CD4-positive, alpha-beta T cell treated with Interleukin-21 for 1 hour (primary cell): ENCODE measurements around the gene APRT.
"Not testable (repeated sequence)": the region's sequence is repeated elsewhere in the genome, so short reads cannot be mapped to it uniquely, and the experiment has no call there.

Source experiments
- DNase-seq: peaks from one replicate; pipeline ENCODE4 v3.0.0-alpha.2; 2020

Gene APRT

DNA sequence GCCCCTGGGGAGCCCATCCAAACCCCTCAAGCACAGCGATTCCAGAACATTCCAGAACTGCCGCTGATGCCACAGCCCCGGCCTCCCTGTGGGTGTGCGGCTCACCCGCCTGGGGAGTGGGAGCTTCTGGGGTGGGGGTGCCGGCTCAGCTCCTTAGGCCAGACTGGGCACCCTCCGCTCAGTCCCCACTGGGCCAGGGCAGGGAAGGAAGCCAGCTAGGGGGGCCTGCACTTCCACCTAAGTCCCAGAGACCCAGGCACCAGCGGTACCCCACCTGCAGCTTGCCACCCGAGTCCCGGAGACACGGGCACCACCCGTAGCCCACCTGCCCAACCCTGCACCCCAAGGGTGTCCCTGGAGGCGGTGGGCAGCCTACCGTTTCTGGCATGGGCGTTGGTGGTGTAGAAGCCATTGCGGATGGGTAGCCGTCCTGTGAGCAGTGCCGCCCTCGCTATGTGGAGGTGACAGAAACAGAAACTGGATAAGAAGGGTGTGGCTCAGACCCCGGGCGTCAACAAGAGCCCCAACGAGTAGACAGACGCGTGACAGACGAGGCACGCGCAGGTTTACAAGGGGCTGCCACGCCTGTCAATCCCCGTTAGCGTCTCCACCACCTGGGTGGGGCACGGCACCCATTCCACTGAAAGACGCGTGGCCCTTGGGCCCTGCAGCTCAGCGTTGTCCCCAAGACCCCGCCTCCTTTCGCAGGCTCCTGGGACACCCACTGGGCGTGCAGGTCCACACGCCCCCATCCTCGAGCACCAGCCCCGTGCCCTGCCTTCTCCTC is 30.0 kb upstream of the APRT start:
- no peak for DNase-seq

DNA sequence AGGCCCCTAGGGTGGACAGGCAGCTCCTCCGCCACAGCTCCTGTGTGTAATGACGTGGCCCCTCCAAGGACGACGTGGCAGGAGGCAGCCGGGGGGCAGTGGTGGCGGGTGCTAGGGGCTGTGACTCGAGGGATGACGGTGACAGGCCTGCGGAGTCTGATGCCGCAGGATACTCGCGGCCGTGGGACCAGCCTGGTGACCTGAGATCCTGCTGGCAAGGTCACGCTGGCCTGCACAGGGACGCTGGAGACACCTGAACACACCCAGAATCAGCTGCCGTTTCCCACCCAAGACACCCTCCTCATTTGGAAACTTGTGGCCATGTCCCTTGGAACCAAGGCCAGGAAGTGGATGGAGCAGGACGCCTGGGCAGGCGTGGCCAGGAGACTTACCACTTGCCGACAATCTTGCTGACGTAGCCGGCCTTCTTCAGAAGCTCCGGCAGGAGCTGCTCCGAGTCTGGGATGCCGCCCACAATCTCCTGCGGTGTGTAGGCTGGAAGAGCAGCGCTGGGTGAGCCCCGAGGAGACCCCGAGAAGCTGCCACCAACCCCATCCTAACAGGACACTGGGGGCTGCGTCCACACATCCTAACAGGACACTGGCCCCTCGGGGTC is 29.0 kb upstream of the APRT start:
- DNase-seq: no peak

DNA sequence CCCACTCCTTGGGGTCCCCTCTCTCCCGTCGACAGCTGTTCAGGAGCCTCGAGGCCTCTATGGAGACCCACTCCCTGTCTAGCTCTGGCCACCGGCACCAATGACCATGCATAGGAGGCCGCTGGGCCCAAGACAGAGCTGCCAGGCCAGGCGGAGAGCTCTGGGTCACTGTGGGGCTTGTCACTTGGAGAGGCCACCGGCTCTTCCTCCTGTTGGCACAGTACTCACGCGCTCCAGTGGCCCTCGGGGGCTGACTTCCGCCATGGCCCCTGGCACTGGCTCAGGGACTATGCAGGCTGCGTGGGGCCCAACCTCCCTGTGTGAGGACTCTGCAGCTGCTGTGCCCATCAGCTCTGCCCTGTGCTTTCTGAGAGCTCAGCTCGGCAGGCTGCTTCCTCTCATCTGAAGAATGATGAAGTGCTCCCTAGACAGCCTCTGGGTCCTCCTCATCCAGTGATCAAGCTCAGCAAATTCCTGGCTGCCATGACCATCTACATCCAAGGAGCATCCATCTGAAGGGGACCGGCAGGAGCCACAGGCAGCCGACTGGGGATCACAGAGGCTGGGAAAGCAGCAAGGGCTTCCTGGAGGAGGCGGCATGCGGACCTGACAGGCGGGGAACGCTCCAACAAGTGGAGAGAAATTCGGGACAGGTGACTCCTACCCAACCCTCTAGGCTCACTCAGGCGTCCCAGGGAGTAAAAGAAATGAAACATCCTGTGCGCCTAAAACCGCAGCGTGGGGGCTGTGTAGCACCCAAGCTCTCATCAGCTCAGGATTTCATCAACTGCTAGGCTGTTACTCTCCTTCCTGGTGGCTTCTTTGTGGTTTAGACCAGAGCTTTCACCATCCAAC is 28.2 kb upstream of the APRT start:
- no peak for DNase-seq

DNA sequence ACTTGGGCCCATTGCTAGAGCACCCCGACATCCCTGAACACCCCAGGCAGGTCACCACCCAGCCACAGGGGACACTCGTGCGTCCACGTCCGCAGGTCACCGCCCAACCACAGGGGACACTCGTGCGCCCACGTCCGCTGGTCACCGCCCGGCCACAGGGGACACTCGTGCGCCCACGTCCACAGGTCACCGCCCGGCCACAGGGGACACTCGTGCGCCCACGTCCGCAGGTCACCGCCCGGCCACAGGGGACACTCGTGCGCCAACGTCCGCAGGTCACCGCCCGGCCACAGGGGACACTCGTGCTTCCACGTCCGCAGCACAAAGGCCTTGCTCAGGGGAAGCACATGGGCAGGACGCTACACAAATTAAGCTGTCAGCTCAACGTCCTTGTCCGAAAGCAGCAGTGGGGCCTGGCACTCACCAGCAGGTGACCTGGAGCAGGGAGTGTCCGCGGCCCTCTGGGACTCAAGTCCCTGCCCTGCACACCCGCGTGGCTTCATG is 27.4 kb upstream of the APRT start:
- no peak for DNase-seq

DNA sequence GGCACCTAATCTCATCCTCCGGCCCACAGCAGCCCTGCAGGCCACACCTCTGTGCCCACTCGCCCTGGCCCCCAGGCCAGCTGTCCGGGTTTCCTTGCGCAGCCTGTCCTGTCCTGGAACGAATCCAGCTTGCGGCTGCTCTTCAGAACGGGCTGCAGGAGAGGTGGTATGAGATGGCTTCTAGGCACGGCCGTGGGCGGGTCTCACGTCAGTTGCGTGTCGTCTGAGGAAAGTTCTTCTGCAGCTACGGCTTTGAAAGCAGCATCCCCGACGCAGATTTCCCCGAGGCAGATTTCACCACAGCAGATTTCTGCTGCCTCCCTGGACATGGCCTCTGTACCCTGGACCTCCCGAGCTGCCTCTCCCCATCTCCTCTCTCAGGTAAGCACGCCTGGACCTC is 26.8 kb upstream of the APRT start:
- DNase-seq: no peak

DNA sequence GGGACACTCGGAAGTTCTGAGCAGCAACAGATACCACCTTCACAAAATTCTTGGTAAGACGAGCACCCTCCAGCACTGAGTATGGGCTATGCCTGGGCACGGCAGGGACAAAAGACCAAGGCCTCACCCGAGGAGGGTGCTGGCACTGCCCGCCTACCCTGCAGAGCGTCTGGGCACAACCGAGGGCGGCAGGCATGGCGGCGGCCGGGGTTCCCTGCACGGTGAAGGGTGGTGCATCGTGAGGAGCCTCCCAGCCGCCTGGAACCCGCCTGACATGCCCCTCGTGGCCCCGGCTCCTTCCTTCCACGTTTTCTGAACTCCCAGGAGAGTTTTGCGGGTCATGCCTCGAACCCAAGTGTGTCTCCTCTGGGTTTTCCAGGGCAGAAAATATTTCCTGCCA is 26.1 kb upstream of the APRT start:
- DNase-seq: no peak

DNA sequence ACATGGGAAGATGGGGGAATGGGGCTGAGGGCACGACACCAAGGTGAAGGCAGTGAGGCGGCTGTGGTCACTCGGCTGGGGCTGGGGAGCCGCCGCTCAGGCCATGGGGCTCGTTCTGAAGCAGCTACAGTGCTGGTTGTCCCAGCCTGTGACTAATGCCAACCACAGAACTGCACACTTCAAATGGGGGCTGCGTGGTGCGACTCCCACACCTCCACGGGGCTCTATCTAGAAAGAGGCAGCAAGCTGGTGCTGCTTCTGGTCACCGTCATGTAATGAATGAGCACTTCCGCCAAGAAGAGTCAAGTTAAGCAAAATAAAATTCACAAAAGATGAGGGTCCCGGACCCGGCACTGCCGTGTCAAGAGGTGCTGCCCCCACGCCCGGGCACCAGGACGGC is 25.1 kb upstream of the APRT start:
- DNase-seq: no peak

DNA sequence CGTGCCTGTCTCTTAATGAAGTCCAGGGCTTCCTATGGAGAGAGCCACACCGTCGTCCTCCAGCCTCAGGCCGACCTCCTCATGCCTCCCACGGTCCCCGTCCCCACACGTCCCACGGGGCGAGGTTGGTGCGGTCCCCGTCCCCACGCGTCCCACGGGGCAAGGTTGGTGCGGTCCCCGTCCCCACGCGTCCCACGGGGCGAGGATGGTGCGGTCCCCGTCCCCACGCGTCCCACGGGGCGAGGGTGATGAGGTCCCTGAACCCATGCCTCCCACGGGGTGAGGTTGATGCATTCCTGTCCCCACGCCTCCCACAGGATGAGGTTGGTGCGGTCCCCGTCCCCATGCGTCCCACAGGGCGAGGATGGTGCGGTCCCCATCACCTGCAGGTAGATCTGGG is 24.1 kb upstream of the APRT start:
- DNase-seq: no peak

DNA sequence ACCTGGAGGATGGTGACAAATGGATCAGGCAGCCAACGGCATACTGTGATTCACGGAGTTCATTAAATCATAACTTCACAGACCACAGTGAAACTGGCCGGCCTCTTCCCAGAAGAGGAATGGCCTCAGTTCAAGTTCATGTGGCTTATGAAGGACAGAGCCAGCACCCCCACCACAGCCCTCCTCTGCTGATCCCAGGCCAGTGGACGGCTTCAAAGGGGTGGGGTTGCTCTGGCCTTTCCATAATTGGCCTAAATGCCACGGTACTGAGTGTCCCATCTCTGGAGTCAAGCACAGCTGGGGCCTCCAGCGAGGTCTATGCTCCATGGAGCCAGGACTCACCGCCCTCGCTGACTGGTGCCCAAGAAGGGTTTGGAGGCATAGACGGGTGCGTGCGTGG is 23.7 kb upstream of the APRT start:
- DNase-seq: no peak

DNA sequence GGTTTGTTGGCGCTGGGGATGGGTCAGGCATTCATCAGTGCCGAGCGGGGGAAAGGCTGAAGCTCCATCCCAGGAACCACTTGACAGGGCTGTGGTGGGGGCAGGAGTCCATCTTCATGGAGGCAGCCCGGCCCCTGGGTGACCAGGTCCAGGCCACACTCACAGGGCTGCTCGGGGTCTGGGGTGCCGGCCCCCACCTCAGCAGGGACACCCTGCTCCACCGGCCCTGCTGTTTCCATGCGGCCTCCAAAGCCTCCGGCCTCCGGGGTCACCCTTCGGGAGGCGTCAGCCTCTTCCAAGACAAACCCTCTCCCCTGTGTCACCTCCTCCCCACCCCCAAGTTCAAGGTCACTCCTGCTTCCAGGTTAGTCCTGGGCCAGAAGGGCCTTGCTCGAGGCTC is 22.9 kb upstream of the APRT start:
- no peak for DNase-seq

DNA sequence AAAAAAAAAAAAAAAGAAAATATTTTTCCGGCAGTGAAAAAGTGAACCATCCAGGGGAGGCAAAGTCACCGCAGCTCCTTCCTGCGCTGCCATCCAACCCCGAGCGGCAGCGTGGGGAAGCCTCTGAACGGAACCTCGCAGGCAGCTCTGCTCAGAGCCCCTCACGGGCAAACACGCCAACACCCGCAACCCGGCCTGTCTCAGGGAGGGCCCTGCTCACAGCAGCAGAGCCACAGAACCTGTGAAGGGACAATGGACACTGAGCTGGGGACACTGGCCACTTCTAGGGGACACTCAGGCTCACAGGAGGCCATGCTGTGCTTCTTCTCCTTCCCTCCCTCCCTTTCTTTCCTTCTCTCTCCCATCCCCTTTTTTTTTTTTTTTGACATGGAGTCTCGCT is 21.4 kb upstream of the APRT start:
- DNase-seq: no peak

DNA sequence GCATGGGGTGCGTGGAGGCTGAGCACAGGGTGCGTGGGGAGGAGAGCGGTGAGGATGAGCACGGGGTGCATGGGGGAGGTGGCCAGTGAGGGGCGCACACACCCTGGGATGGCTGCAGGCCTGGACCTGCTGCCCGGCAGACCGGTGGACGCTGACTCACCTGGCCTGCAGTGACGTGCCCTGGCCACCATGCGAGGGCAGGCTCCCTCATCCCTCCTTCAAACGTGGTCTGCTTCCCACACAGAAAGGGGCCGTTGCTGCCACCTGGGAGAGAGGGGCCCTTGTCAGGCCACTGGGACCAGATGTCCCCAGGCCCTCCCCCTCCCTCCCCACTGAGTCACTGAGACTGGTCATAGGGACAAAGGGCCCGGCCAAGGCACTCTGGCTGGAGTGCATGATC is 20.1 kb upstream of the APRT start:
- no peak for DNase-seq

DNA sequence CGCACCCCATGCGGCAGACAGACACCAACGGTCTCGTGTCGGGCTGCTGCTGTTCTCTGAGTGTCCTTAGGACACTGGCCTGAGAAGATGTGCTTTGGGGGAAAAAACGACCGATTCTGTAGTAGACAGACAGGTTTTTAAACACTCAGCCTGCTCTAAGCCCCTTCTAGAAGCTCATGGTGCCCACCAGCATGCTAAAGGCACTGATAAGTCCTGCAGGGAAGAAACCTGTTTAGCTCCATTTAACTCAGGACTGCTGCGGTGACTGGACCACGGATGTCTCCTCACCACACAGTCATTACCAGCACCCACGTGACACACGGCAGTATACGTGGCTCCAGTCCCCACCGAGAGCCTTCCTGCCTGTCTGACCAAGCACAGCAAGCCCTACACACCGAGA is 19.1 kb upstream of the APRT start:
- DNase-seq: no peak

DNA sequence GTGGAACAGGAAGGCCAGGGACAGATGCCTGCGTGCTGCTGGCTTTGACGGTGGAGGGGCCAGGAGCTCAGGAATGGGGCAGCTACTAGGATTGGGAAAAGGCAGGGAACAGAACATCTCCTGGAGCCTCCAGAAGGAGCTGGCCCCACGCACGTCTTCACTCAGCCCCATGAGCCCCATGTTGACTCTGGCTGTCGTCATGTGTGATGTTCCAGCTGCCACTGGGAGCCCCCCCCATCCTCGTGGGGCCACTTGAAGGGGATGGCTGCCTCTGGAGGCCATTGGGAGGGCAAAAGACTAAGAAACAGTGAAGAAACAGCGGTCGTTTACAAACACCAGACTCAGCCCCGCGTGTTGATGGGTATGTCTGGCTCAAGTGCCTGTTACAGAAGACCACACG is 18.5 kb upstream of the APRT start:
- DNase-seq: no peak

DNA sequence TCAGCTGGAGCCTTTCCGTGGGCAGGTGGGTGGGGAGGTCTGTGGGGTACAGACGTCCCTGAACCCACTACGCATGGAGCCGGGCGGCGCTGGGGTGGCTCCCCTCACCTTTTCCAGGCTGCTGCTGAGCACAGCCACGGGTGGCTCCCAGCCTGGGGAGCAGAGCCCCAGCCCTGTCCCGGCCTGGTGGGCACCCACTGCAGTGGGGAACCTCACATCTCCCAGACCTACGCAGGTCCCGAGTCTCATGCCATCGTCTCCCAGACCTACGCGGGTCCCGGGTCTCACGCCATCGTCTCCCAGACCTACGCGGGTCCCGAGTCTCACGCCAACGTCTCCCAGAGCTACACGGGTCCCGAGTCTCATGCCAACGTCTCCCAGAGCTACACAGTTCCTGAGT is 17.0 kb upstream of the APRT start:
- DNase-seq: no peak

DNA sequence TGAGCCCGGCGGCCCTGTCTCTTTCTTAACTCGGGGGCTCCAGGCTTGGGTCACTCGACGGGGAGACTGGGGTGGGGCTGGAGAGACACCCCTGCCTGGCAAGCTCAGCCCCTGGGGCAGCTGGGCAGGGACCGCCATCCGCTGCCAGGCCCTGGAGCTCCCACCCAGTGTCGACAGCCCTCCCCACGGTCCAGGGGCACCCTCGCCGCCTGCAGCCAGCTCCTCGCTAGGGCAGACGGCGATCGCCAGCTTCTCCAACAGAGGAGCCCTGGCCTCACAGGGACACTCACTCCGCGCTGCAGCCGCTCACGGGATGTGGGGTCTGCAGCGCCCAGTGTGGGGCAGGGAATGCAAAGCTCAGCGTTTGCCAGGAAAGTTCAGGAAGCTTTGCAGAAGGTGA is 16.0 kb upstream of the APRT start:
- DNase-seq: no peak

DNA sequence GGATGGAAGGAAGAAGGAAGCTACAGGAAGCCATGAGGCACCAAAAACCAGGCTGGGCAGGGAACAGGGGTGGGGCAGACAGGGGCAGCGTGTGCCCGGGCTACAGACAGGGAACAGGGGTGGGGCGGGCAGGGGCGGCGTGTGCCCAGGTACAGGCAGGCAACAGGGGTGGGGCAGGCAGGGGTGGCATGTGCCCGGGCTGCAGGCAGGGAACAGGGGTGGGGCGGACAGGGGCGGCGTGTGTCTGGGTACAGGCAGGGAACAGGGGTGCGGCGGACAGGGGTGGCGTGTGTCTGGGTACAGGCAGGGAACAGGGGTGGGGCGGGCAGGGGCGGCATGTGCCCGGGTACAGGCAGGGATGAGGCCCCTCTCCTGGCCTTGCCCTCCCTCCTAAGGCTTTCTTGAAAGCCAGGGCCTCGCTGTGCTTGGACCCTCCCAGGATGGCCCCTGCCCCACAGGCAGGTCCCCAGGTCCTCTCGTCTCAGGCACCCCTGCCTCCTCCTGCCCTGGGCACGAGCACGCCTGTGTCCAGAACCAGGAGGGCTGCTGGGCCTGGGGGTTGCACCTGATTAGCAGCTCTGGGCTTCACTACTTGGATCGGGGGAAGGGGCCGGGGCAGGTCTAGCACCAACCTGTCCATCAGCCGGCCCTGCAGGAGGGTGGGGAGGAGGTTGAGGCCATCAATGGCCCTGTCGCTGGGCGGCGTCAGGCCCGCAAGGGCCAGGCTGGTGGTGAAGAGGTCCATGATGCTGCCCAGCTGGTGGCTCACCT is 14.5 kb upstream of the APRT start:
- DNase-seq: no peak

DNA sequence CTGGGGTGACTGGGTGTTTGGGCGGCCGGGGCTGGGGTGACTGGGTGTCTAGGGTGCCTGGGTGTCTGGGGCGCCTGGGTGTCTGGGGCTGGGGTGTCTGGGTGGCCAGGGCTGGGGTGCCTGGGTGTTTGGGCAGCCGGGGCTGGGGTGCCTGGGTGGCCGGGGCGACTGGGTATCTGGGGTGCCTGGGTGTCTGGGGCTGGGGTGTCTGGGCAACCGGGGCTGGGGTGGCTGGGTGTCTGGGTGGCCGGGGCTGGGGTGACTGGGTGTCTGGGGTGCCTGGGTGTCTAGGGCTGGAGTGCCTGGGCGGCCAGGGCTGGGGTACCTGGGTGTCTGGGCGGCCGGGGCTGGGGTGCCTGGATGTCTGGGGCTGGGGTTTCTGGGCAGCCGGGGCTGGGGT is 13.4 kb upstream of the APRT start:
- DNase-seq: no peak

DNA sequence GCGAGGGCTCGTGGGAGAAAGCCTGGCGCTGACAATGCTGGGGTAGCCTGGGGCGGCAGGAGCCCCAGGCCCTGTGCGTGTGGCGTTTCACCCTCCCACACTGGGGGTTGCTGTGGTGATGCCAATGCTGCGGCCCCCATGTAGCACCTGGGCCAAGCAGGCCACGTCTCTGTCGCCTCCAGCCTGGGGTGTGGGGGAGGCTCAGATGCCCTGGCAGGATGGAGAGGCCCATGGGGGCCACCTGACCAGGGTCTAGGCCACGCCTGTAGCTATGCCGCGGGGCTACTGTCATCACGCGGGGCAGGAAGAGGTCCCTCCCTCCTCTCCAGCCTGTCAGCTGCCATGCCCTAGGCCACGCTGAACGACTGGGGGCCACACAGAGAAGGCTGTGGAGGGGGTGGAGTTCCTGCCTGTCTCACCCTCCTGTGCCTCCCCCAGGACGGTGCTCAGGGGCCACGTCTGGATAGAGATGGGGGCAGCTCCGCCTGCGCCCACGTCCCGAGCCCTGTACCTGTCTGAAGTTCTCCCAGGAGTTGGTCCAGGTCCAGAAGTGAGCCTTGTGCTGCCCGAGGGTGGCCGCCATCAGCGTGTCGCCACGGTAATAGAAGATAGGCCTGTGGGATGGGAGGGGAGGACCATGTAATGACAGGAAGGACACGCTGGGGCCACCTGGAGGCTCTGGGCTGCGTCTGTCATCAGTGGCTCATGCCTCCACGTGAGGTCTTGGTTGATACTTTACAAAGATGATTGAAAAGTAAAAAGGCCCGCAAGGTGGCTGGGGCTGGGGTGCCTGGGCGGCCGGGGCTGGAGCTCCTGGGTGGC is 12.7 kb upstream of the APRT start:
- DNase-seq: no peak

DNA sequence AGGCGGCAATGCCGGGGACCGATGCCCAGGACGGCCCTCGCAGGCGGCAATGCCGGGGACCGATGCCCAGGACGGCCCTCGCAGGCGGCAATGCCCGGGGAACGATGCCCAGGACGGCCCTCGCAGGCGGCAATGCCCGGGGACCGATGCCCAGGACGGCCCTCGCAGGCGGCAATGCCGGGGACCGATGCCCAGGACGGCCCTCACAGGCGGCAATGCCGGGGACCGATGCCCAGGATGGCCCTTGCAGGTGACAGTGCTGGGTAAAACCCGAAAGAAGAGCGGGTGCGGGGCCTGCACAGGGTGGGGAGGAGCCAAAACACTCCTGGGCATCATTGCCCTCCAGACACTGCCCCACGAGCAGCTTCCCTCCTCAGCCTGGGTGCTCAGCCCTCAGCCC is 11.9 kb upstream of the APRT start:
- DNase-seq: not testable (repeated sequence)

DNA sequence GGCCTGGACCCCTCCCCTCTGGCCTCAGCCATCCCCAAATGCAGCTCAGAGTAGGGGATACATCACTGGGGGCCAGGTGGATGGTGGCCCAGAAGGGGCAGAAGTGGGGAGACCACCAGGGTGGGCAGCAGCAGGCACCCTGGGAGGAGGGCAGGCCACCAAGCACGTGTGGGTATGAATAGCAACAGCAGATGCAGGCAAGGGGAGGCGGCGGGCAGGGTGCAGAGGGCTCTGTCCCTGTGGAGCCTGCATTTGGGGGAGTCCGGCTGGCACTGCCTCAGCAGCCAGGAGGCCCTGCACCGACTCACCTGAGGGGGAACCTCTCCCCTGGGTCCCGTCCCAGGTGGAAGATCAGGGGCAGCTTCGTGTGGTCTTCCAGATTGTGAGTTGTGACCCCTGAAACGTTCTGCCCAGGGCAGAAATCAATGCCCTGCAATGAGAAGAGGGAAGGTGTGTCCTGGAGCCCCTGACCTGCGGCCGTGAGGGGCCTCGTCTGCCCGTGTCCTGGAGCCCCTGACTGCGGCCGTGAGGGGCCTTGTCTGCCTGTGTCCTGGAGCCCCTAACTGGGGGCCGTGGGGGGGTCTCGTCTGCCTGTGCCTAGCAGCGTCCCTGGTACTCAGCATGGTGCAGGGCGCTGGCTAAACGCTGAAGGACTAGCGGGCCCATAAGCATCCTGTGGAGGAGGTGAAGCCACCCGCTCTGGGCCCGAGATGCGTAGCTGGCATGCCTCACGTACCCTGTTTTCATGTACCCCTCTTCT is 10.7 kb upstream of the APRT start:
- no peak for DNase-seq
